ENCODE measurements around the gene ZNF799.
"Not testable (repeated sequence)": the region's sequence is repeated elsewhere in the genome, so short reads cannot be mapped to it uniquely, and the experiment has no call there.

ZNF799 gene

DNA sequence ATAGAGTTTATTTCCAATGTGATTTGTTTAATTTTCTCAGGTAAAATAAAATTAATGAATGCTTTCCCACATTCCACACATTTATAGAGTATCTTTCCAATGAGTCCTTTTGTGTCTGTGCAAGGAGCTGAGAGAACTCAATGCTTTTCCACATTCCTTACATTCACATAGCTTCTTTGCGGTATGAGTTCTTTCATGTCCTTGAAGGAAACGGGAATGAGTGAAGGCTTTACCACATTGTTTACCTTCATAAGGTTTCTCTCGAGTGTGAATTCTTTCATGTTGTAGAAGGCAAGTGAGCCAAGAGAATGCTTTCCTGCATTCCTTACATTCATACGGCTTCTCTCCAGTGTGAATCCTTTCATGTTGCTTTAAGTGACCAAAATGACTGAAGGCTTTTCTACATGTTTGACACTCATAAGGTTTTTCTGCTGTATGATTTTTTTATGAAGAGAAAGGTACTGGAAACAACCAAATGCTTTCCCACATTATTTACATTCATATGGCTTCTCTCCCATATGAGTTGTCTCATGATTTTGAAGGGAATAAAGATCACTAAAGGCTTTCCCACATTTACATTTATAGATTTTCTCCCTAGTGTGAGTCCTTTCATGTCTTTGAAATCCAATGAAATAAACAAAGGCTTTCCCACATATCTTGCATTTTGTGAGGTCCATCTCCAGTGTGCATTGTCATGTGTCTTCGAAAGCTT is 21.2 kb downstream of the ZNF799 start:
- no peak overlapping the region for H3K27ac ChIP-seq
- no peak overlapping the region for H3K4me3 ChIP-seq (ENCODE audit: low read depth, low read length)
- no peak for DNase-seq
- TF ChIP-seq, protein P1, sequence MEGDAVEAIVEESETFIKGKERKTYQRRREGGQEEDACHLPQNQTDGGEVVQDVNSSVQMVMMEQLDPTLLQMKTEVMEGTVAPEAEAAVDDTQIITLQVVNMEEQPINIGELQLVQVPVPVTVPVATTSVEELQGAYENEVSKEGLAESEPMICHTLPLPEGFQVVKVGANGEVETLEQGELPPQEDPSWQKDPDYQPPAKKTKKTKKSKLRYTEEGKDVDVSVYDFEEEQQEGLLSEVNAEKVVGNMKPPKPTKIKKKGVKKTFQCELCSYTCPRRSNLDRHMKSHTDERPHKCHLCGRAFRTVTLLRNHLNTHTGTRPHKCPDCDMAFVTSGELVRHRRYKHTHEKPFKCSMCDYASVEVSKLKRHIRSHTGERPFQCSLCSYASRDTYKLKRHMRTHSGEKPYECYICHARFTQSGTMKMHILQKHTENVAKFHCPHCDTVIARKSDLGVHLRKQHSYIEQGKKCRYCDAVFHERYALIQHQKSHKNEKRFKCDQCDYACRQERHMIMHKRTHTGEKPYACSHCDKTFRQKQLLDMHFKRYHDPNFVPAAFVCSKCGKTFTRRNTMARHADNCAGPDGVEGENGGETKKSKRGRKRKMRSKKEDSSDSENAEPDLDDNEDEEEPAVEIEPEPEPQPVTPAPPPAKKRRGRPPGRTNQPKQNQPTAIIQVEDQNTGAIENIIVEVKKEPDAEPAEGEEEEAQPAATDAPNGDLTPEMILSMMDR (IDR thresholded peaks at IDR 0.05; ENCODE audit: low read depth, low read length, missing control alignments), result no peak
- in situ Hi-C loops (cut with HindIII; ENCODE audit: low pct_ligation_motif_present, low sequenced_read_pairs), result no loop called here
- H3K27me3 ChIP-seq (replicated peaks), result no peaks in the 10 kb centered on the region
- H3K36me3 ChIP-seq (replicated peaks), result no peaks in the 10 kb centered on the region

DNA sequence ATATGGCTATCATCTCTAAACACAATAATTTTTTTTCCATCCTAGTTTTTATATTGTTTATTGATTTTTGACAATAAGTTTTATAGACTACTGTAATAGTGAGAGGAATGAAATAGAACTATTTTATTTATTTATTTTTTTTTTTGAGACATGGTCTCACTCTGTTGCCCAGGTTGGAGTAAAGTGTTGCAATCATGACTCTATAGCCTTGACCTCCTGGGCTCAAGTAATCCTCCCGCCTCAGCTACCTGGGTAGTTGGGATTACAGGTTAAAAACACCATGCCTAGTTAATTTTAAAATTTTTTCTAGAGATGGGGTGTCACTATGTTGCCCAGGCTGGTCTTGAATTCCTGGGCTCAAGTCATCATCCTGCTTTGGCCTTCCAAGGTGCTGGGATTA is 27.0 kb downstream of the ZNF799 start:
- no peaks in the 10 kb centered on the region for H3K36me3 ChIP-seq (replicated peaks)
- DNase-seq, result no peak
- no peak overlapping the region for H3K27ac ChIP-seq
- no peaks in the 10 kb centered on the region for H3K27me3 ChIP-seq (replicated peaks)
- no peak overlapping the region for H3K4me3 ChIP-seq (ENCODE audit: low read depth, low read length)
- TF ChIP-seq, protein P1 (IDR thresholded peaks at IDR 0.05; ENCODE audit: low read depth, low read length, missing control alignments), result no peak
- in situ Hi-C loops (cut with HindIII; ENCODE audit: low pct_ligation_motif_present, low sequenced_read_pairs), result no loop called here

DNA sequence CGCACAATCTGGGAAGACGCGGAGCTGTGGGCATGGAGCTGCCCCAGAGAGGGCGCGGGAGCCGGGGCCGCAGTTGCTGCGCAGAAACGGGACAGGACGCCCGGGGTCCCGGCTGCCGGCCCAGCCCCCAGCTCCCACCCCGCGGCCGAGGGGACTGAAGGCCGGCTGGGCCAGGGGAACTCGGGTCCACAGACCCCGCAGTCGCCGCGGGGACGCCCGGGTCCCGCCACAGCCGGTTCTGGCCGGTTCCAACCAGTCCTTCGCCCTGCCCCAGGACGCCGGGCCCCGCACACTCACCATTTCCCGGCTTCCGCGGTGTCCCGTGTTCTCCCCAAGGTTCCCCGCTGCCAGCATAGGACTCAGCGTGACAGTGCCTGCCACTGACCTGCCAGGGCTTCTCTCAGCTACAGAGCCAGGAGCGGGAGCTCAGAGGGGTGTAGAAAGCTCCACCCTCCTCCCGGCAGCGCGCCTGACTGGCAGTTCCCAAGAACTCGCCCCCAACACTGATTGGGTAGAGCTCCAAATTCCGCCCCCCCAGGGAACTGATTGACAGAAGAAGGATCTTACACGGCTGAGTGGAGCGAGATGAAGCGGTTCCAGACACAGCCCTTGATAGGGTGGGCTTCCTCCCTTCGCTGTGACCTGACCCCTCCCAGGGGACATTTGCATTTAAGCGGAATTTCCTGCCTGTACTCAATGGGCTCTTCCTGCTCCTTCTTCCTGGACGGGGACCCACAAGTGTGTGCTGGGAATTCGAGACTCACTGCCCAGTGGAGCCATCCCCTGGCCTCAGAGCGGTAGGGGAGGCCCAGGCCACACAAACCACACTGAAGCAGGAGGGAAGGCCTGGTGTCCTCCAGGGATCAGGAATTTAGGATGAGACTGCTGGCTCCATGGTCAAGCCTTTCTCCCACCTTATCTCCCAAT is 35.6 kb downstream of the ZNF799 start, which contains the start of gene ZNF442:
Gene ZNF442 (minus strand): TSS at position 448 of the 927 bp plus-strand sequence. CDS start 2,052 bp downstream, outside the sequence.
- Histone ChIP-seq H3K27ac (peak within 1 kb of the TSS; percentile 22), H3K27me3 (replicated peaks) (no peaks in the 10 kb centered on the region), H3K36me3 (replicated peaks) (no peaks in the 10 kb centered on the region), H3K4me3 (ENCODE audit: low read depth, low read length) (peak within 1 kb of the TSS; percentile 74)
- peak; percentile 95 for DNase-seq
- TF ChIP-seq, protein P1 (IDR thresholded peaks at IDR 0.05; ENCODE audit: low read depth, low read length, missing control alignments), result peak; percentile 84
- in situ Hi-C loops (cut with HindIII; ENCODE audit: low pct_ligation_motif_present, low sequenced_read_pairs), result no loop called here

DNA sequence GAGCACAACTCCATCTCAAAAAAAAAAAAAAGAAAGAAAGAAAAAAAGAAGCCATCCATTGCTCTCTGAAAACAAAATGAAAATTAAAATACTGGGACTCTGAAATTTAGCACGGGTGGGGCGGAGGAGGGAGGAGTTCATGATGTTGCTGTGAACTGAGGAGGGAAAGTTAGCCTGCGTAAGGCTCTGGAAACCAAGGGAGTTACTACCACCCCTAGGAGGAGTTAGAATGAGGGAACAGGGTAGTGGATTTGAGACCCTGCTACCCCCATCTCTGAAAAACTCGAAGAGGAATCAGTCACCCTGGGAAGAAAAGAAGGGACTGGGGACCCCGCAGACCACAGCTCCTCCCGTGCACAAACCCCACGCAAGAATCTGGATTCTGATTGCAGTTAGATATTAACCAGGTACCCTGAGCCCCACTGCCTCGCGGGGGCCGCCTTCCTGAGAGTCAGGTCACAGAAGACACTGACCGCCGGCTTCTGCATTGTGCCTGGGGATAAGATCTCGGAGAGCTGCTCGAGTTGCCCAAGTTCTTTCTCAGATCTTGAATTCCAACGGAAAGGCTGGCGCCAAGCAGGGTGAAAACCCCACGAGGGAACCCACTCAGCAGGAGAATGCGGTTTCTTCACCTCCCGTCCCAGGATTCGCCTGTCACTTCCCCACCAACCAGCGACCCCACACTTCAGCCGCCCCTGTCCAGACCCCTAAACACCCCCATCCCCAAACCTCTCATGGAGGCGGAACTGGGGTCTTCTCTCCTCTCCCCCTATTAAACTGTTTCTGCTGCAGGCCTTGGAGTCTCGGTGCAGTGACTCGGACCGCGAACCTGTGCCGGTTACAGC is 36.5 kb downstream of the ZNF799 start:
- Histone ChIP-seq H3K4me3 (ENCODE audit: low read depth, low read length) (peak overlapping the region; percentile 74), H3K27me3 (replicated peaks) (no peaks in the 10 kb centered on the region), H3K36me3 (replicated peaks) (no peaks in the 10 kb centered on the region), H3K27ac (no peak overlapping the region)
- in situ Hi-C loops (cut with HindIII; ENCODE audit: low pct_ligation_motif_present, low sequenced_read_pairs), result no loop called here
- DNase-seq, result peak; percentile 12
- TF ChIP-seq, protein P1 (IDR thresholded peaks at IDR 0.05; ENCODE audit: low read depth, low read length, missing control alignments), result no peak

DNA sequence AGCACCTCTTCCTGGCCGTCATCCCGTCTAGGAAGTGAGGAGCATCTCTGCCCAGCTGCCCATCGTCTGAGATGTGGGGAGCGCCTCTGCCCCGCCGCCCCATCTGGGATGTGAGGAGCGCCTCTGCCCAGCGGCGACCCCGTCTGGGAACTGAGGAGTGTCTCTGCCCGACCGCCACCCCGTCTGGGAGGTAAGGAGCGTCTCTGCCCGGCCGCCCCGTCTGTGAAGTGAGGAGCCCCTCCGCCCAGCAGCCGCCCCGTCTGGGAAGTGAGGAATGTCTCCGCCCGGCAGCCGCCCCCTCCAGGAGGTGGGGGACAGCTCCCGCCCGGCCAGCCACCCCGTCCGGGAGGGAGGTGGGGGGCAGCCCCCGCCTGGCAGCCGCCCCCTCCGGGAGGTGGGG is 38.8 kb downstream of the ZNF799 start:
- in situ Hi-C loops (cut with HindIII; ENCODE audit: low pct_ligation_motif_present, low sequenced_read_pairs); DNase-seq: not testable (repeated sequence)

More for the DNA sequence above, 38.8 kb downstream of the ZNF799 start:
- H3K4me3 ChIP-seq (ENCODE audit: low read depth, low read length); H3K27me3 ChIP-seq (replicated peaks); H3K27ac ChIP-seq; H3K36me3 ChIP-seq (replicated peaks): not testable (repeated sequence)
